Measurements from ENCODE around the gene EIF2B1. TPM values are rescaled to one million over a fixed set of nuclear protein-coding genes. Genes with fewer than 3 reads are reported as not detected.

Gene EIF2B1
- total and polyA plus RNA-seq, 2 donors (not counting 1 experiment from before 2014, with no cell fraction given), result 23.1 to 36.1 TPM

GRCh38 chr12:123578243-123578642, 55.2 kb downstream of the EIF2B1 start:
- no peaks in the 10 kb centered on the region for H3K36me3 ChIP-seq (ENCODE audit: control insufficient read depth, insufficient read depth, low read length)
- H3K4me2 ChIP-seq (ENCODE audit: extremely low read depth, insufficient read depth, low read length), result no peak overlapping the region
- H2AFZ ChIP-seq (ENCODE audit: low read length), result no peak overlapping the region
- DNase-seq (ENCODE audit: low read depth in 2 of 2), result no peak
- H3K27me3 ChIP-seq (ENCODE audit: control insufficient read depth, insufficient read depth, low read length), result no peaks in the 10 kb centered on the region
- H3K79me2 ChIP-seq (ENCODE audit: control insufficient read depth, insufficient read depth, low read length), result peaks cover 11% of the 10 kb centered on the region
- no peak overlapping the region for H3K4me3 ChIP-seq (replicated peaks in 1 of 4; ENCODE audit: control extremely low read depth in 1 of 4, insufficient read depth in 1 of 4, low read depth in 3 of 4, low read length in 4 of 4)
- peaks cover 4% of the 10 kb centered on the region for H3K4me1 ChIP-seq (ENCODE audit: control insufficient read depth, extremely low read depth, insufficient read depth, low read length)
- no peak overlapping the region for H3K27ac ChIP-seq (ENCODE audit: insufficient read depth, low read length)
- TF ChIP-seq, protein P1, sequence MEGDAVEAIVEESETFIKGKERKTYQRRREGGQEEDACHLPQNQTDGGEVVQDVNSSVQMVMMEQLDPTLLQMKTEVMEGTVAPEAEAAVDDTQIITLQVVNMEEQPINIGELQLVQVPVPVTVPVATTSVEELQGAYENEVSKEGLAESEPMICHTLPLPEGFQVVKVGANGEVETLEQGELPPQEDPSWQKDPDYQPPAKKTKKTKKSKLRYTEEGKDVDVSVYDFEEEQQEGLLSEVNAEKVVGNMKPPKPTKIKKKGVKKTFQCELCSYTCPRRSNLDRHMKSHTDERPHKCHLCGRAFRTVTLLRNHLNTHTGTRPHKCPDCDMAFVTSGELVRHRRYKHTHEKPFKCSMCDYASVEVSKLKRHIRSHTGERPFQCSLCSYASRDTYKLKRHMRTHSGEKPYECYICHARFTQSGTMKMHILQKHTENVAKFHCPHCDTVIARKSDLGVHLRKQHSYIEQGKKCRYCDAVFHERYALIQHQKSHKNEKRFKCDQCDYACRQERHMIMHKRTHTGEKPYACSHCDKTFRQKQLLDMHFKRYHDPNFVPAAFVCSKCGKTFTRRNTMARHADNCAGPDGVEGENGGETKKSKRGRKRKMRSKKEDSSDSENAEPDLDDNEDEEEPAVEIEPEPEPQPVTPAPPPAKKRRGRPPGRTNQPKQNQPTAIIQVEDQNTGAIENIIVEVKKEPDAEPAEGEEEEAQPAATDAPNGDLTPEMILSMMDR (conservative IDR thresholded peaks at IDR 0.05 in 1 of 2, IDR thresholded peaks at IDR 0.05 in 1 of 2; ENCODE audit: low read depth in 1 of 2, low read length in 2 of 2), result no peak
- no peak for TF ChIP-seq EZH2 (IDR thresholded peaks at IDR 0.05; ENCODE audit: low read length, missing control alignments)
- H4K20me1 ChIP-seq (ENCODE audit: control insufficient read depth, extremely low read depth, insufficient read depth, low read length), result no peaks in the 10 kb centered on the region
- no peaks in the 10 kb centered on the region for H3K9me3 ChIP-seq (ENCODE audit: control insufficient read depth, insufficient read depth, low read depth, low read length)
- no peak overlapping the region for H3K9ac ChIP-seq (ENCODE audit: insufficient read depth, low read length)

DNA sequence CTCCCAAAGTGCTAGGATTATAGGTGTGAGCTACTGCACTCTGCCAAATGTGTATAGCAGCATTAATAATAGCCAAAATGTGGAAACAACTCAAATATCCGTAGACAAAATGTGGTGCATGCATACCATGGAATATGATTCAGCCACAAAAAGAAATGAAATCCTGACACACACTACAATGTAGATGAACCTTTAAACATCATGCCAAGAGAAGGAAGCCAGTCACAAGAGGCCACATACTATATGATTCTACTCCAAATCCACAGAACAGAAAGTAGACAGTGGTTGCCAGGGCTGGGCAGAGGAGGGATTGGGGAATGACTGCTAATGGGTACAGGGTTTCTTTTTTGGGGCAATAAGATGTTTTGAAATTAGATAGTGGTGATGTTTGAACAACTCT, 56.9 kb downstream of the EIF2B1 start:
- H3K4me3 ChIP-seq (replicated peaks in 1 of 4; ENCODE audit: control extremely low read depth in 1 of 4, insufficient read depth in 1 of 4, low read depth in 3 of 4, low read length in 4 of 4), result no peak overlapping the region
- peak in 1 of 2 donors; percentile 39 for DNase-seq (ENCODE audit: low read depth in 2 of 2)
- H3K4me2 ChIP-seq (ENCODE audit: extremely low read depth, insufficient read depth, low read length), result no peak overlapping the region
- no peak overlapping the region for H3K27ac ChIP-seq (ENCODE audit: insufficient read depth, low read length)
- no peak for TF ChIP-seq EZH2 (IDR thresholded peaks at IDR 0.05; ENCODE audit: low read length, missing control alignments)
- TF ChIP-seq, protein P1 (conservative IDR thresholded peaks at IDR 0.05 in 1 of 2, IDR thresholded peaks at IDR 0.05 in 1 of 2; ENCODE audit: low read depth in 1 of 2, low read length in 2 of 2), result no peak
- no peaks in the 10 kb centered on the region for H3K9me3 ChIP-seq (ENCODE audit: control insufficient read depth, insufficient read depth, low read depth, low read length)
- H3K9ac ChIP-seq (ENCODE audit: insufficient read depth, low read length), result no peak overlapping the region
- no peaks in the 10 kb centered on the region for H3K4me1 ChIP-seq (ENCODE audit: control insufficient read depth, extremely low read depth, insufficient read depth, low read length)
- H3K27me3 ChIP-seq (ENCODE audit: control insufficient read depth, insufficient read depth, low read length), result peaks cover 2% of the 10 kb centered on the region
- H4K20me1 ChIP-seq (ENCODE audit: control insufficient read depth, extremely low read depth, insufficient read depth, low read length), result no peaks in the 10 kb centered on the region
- H3K79me2 ChIP-seq (ENCODE audit: control insufficient read depth, insufficient read depth, low read length), result no peaks in the 10 kb centered on the region
- H2AFZ ChIP-seq (ENCODE audit: low read length), result no peak overlapping the region
- H3K36me3 ChIP-seq (ENCODE audit: control insufficient read depth, insufficient read depth, low read length), result no peaks in the 10 kb centered on the region

- Histone ChIP-seq H3K9ac (ENCODE audit: insufficient read depth, low read length) (no peak overlapping the region), H3K36me3 (ENCODE audit: control insufficient read depth, insufficient read depth, low read length) (no peaks in the 10 kb centered on the region), H2AFZ (ENCODE audit: low read length) (no peak overlapping the region), H3K27me3 (ENCODE audit: control insufficient read depth, insufficient read depth, low read length) (peaks cover 2% of the 10 kb centered on the region), H3K4me3 (replicated peaks in 1 of 4; ENCODE audit: control extremely low read depth in 1 of 4, insufficient read depth in 1 of 4, low read depth in 3 of 4, low read length in 4 of 4) (no peak overlapping the region), H4K20me1 (ENCODE audit: control insufficient read depth, extremely low read depth, insufficient read depth, low read length) (no peaks in the 10 kb centered on the region), H3K4me2 (ENCODE audit: extremely low read depth, insufficient read depth, low read length) (no peak overlapping the region), H3K27ac (ENCODE audit: insufficient read depth, low read length) (no peak overlapping the region), H3K79me2 (ENCODE audit: control insufficient read depth, insufficient read depth, low read length) (no peaks in the 10 kb centered on the region), H3K4me1 (ENCODE audit: control insufficient read depth, extremely low read depth, insufficient read depth, low read length) (no peaks in the 10 kb centered on the region), H3K9me3 (ENCODE audit: control insufficient read depth, insufficient read depth, low read depth, low read length) (no peaks in the 10 kb centered on the region)
- TF ChIP-seq, protein P1 (conservative IDR thresholded peaks at IDR 0.05 in 1 of 2, IDR thresholded peaks at IDR 0.05 in 1 of 2; ENCODE audit: low read depth in 1 of 2, low read length in 2 of 2), result no peak
- TF ChIP-seq EZH2 (IDR thresholded peaks at IDR 0.05; ENCODE audit: low read length, missing control alignments), result no peak
- no peak for DNase-seq (ENCODE audit: low read depth in 2 of 2)
These were observed 59.6 kb downstream of the EIF2B1 start for GRCh38 chr12:123573870-123574269.

Data from fibroblast of lung (primary cell).